Motor neuron (in vitro differentiated cells): ENCODE measurements around the gene CRB1. TPM values are rescaled to one million over a fixed set of nuclear protein-coding genes. Genes with fewer than 3 reads are reported as not detected.

Experiments
- ATAC-seq, 8 experiments: fragments of 200-7000 bp; cut with Tn5 transposase; replicated peaks in 6 of 8; 2 replicates each; pipeline ENCODE4 v1.8.0; 2021; ENCODE audit warnings: mild to moderate bottlenecking in 8 of 8, moderate library complexity in 8 of 8
- H3K27ac ChIP-seq, 2 donors: fragments of 250-450 bp; sonication (Bioruptor Pico); 2 replicates each; pipeline ENCODE4 v1.9.0; 2021; ENCODE audit warnings: antibody characterized with exemption in 2 of 2, mild to moderate bottlenecking in 2 of 2, moderate library complexity in 1 of 2
- H3K4me1 ChIP-seq, 2 donors: fragments of 250-450 bp; sonication (Bioruptor Pico); replicated peaks in 1 of 2; 2 replicates each; pipeline ENCODE4 v1.6.1; 2021; ENCODE audit warnings: antibody characterized with exemption in 2 of 2, mild to moderate bottlenecking in 2 of 2, moderate library complexity in 1 of 2
- H3K4me3 ChIP-seq, 5 donors: fragments of 250-450 bp; sonication (Bioruptor Pico); 2 replicates each; pipeline ENCODE4 v1.9.0; 2021; ENCODE audit warnings: antibody characterized with exemption in 5 of 5, mild to moderate bottlenecking in 5 of 5, moderate library complexity in 4 of 5
- WGBS, 10 experiments: fragments of 450-650 bp; shearing (Covaris generic); methylation state at CpG; one replicate each; pipeline ENCODE4 v1.0.0; 2022; 5-methylcytosine and 5-hydroxymethylcytosine counted together
- in situ Hi-C, 9 experiments: fragments of 400-800 bp; cut with MboI; loops; one replicate each; pipeline ENCODE4 v1.15.0; 2021; ENCODE audit warnings: low sequenced_read_pairs in 9 of 9, low pct_unique_long_range_greater_than_20kb in 2 of 9; ENCODE audit not compliant: unreplicated experiment in 9 of 9
- total RNA-seq, 8 experiments: library from RNA; unstranded; fragments of 300-600 nt; gene quantifications; 2 replicates each; pipeline versions ENCODE4 v1.2.3 to v1.2.4, GENCODE V29; 2022

Gene CRB1
- total RNA-seq = 10 to 100 TPM in 5 of 8 experiments, 1 to 10 TPM in 2, under 1 TPM in 1; 0.66 to 24.9 (median 14.2) TPM

DNA sequence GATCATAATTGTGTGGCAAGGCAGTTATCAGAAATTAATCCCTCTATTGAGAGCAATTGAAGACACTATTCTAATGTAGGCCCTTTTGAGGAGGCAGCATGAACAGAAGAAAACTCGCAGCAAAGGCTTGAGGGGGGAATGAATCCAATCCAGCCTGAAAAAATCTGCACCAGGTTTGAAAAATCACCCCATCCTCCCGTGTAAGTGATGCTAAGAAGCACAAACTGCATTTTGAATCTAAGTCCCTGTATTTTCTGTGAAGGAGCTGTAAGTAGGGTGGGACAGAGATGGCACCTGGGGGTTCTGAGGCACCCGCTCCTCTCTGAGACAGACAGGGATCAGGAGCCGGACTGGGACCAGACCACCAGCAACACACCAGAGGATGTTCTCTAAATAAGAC lies at the start of gene CRB1:
CRB1 (plus strand) TSS at position 241 of the 400 bp plus-strand sequence. CDS start 161 bp downstream, outside the sequence.
- Histone ChIP-seq H3K4me1 (peaks cover 4 to 12% of the 10 kb centered on the region in 2 donors), H3K4me3 (peak within 1 kb of the TSS; percentile 29 to 43 (median 37)), H3K27ac (no peak within 1 kb of the TSS)
- in situ Hi-C loops = no loop called here
- WGBS, 10 experiments = 3 to 70% (median 19%) methylated on average over 2 to 4 of the region's 4 CpGs; no CpG with 5 or more reads in 4 of the 10 experiments
- ATAC-seq = peak in 6 of 8 experiments; percentile 24 to 58 (median 50)

DNA sequence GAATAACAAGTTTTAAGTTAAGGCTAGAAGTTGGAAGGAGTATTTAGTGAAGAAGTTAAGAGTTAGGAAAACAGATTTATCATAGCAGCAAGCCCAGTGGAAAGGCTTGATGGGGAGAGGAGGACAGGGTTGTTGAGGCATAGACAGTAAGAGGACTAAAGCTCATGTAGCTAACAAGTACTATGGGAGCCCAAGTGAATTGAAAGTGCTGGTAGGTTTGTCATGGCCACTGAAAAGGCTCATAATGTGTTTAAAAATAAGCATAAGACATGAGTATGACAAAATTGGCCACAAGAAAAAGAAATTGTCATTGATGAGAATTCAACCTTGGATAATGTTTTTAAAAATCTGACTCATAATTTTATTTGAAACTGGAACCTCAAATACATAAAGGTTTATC lies 49.2 kb upstream of the CRB1 start:
- in situ Hi-C loops = no loop called here
- Histone ChIP-seq H3K27ac (no peak overlapping the region), H3K4me3 (no peak overlapping the region), H3K4me1 (no peaks in the 10 kb centered on the region)
- no peak for ATAC-seq

DNA sequence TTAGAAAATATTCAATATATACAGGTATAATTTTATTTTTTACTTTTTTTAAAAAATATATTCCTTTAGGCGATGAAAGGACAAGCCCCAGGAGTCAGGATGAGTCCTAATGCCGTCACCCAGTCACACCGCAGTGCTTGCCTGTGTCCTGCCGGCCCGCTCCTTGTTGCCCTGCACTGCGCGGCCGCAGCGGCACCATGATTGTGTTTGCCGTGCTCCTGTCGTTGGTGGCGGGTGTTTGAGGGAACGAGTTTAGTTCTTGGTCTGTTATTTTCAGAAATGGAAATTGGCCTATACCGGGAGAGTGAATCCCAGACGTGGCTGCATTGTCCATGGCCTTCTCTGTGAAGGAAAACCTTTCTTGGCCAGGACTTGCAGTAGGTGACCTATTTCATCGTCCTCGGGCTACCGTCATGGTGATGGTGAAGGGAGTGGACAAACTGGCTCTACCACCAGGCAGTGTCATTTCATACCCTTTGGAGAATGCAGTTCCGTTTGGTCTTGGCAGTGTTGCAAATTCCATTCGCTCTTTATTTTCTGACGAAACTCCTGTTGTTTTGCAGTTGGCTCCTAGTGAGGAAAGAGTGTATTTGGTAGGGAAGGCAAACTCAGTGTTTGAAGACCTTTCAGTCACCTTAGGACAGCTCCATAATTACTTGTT lies 45.9 kb upstream of the CRB1 start:
- H3K27ac ChIP-seq = no peak overlapping the region
- no peaks in the 10 kb centered on the region for H3K4me1 ChIP-seq
- WGBS, 10 experiments = 87 to 100% (median 96%) methylated on average over 1 to 20 of the region's 21 CpGs; no CpG with 5 or more reads in 1 of the 10 experiments
- in situ Hi-C loops = no loop called here
- ATAC-seq = no peak
- no peak overlapping the region for H3K4me3 ChIP-seq

- H3K4me1 ChIP-seq = no peaks in the 10 kb centered on the region
- no peak for ATAC-seq
- in situ Hi-C loops = no loop called here
- H3K4me3 ChIP-seq = no peak overlapping the region
- H3K27ac ChIP-seq = no peak overlapping the region
- 60 to 100% (median 95%) methylated on average over 1 to 2 of the region's 2 CpGs for WGBS, 10 experiments
These were observed 45.3 kb upstream of the CRB1 start for GRCh38 chr1:197222780-197223179.

GRCh38 chr1:197224160-197224559 lies 43.9 kb upstream of the CRB1 start:
- WGBS, 10 experiments = 0 to 100% (median 88%) methylated on average over 1 of the region's 1 CpG
- no peak overlapping the region for H3K27ac ChIP-seq
- ATAC-seq = peak in 1 of 8 experiments; percentile 39
- in situ Hi-C loops = no loop called here
- no peaks in the 10 kb centered on the region for H3K4me1 ChIP-seq
- no peak overlapping the region for H3K4me3 ChIP-seq

DNA sequence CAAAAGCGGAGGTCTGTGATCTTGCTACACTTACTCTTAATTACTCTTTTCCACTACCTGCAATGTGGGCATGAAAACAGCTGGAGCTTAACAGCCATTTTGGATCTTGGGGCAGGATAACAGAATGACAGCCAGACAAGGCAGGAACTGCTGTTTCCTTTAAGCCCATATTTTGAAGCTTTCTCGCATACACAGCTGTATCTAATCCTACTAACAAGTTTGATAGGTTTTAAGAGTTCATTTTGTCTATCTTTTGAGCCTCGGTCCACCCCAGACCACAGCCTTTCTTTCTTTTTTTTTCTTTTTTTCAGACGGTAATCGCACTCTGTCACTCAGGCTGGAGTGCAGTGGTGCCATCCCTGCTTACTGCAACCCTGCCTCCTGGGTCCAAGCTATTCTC lies 42.4 kb upstream of the CRB1 start:
- WGBS, 10 experiments = 40 to 100% (median 91%) methylated on average over 1 to 5 of the region's 5 CpGs; no CpG with 5 or more reads in 1 of the 10 experiments
- no peaks in the 10 kb centered on the region for H3K4me1 ChIP-seq
- in situ Hi-C loops = loop anchor here in 1 of 9 experiments (25.0 kb wide), 1 partner anchor 137 kb away; no protein-coding TSS in a partner anchor
- H3K27ac ChIP-seq = no peak overlapping the region
- no peak for ATAC-seq
- H3K4me3 ChIP-seq = no peak overlapping the region

- ATAC-seq = no peak
- in situ Hi-C loops = loop anchor here in 1 of 9 experiments (25.0 kb wide), 1 partner anchor 128 kb away; no protein-coding TSS in a partner anchor
- H3K4me3 ChIP-seq = no peak overlapping the region
These were observed 33.5 kb upstream of the CRB1 start for GRCh38 chr1:197234581-197234980.

GRCh38 chr1:197235355-197235754 lies 32.7 kb upstream of the CRB1 start:
- H3K27ac ChIP-seq = no peak overlapping the region
- WGBS, 10 experiments = 28 to 100% (median 94%) methylated on average over 1 to 2 of the region's 2 CpGs; no CpG with 5 or more reads in 3 of the 10 experiments
- in situ Hi-C loops = loop anchor here in 1 of 9 experiments (25.0 kb wide), 1 partner anchor 127 kb away; no protein-coding TSS in a partner anchor
- no peak overlapping the region for H3K4me3 ChIP-seq
- ATAC-seq = no peak
- no peaks in the 10 kb centered on the region for H3K4me1 ChIP-seq

More at GRCh38 chr1:197234581-197234980, 33.5 kb upstream of the CRB1 start:
- Histone ChIP-seq H3K27ac (no peak overlapping the region), H3K4me1 (no peaks in the 10 kb centered on the region)
- 83 to 100% (median 100%) methylated on average over 1 of the region's 1 CpG; no CpG with 5 or more reads in 3 of the 10 experiments for WGBS, 10 experiments

DNA sequence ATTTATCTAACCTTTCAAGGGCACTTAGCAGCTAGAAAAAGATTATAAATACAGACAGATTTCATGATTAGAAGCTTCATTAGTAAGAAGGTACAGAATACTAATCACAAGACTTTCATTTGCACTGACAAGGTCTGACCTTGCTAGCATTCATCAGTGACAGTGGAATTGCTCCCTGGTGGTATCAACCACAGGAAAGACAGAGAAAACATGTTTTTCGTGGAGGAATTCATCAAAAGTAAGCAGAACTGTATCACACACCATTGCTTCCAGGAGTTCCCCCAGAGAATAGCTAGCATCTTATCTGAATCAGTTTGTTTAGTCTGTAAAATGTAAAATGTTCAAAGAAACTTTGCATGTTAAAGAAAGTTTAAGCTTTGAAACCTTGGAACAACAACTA lies 20.6 kb upstream of the CRB1 start:
- H3K27ac ChIP-seq = no peak overlapping the region
- H3K4me1 ChIP-seq = peaks cover 3 to 16% of the 10 kb centered on the region in 2 donors
- H3K4me3 ChIP-seq = no peak overlapping the region
- in situ Hi-C loops = loop anchor here in 1 of 9 experiments (25.0 kb wide), 1 partner anchor 115 kb away; no protein-coding TSS in a partner anchor
- 0 to 29% (median 10%) methylated on average over 1 of the region's 1 CpG; no CpG with 5 or more reads in 1 of the 10 experiments for WGBS, 10 experiments
- peak in 5 of 8 experiments; percentile 60 to 98 (median 91) for ATAC-seq

GRCh38 chr1:197249324-197249723 lies 18.7 kb upstream of the CRB1 start:
- no peak for ATAC-seq
- Histone ChIP-seq H3K27ac (no peak overlapping the region), H3K4me3 (no peak overlapping the region), H3K4me1 (peaks cover 3 to 16% of the 10 kb centered on the region in 2 donors)
- in situ Hi-C loops = loop anchor here in 1 of 9 experiments (25.0 kb wide), 1 partner anchor 113 kb away; no protein-coding TSS in a partner anchor
- 20 to 100% (median 84%) methylated on average over 1 to 2 of the region's 2 CpGs for WGBS, 10 experiments

- WGBS, 10 experiments = 0 to 81% (median 51%) methylated on average over 1 to 2 of the region's 2 CpGs; no CpG with 5 or more reads in 2 of the 10 experiments
- H3K27ac ChIP-seq = no peak overlapping the region
- peaks cover 3 to 16% of the 10 kb centered on the region in 2 donors for H3K4me1 ChIP-seq
- no peak for ATAC-seq
- in situ Hi-C loops = no loop called here
- H3K4me3 ChIP-seq = no peak overlapping the region
These were observed 17.4 kb upstream of the CRB1 start for GRCh38 chr1:197250616-197251015.

DNA sequence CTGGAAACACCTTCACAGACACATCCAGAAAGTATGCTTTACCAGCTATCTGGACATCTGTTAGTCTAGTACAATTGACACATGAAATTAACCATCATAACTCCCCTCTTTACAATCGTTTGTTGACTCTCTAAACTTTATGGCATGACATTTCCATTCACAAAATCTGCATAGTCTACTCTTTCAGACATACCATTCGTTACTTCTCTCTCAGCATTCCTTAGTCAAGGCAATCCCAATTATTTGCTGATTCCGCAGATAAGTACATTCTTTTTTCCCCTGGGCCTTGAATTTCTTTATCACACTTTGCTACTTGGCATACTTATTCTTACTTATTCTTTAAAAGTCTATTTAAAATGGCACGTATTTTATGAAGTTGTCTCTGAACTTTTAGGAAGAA lies 15.1 kb upstream of the CRB1 start:
- H3K27ac ChIP-seq = no peak overlapping the region
- H3K4me3 ChIP-seq = no peak overlapping the region
- 35 to 96% (median 71%) methylated on average over 3 to 4 of the region's 4 CpGs for WGBS, 10 experiments
- ATAC-seq = peak in 2 of 8 experiments; percentile 31 to 77
- H3K4me1 ChIP-seq = peaks cover 0 to 2% of the 10 kb centered on the region in 2 donors
- in situ Hi-C loops = no loop called here

- Histone ChIP-seq H3K27ac (no peak overlapping the region), H3K4me3 (no peak overlapping the region), H3K4me1 (no peaks in the 10 kb centered on the region)
- in situ Hi-C loops = no loop called here
- ATAC-seq = no peak
- 0 to 100% (median 67%) methylated on average over 1 of the region's 1 CpG; no CpG with 5 or more reads in 1 of the 10 experiments for WGBS, 10 experiments
These were observed 13.2 kb upstream of the CRB1 start for GRCh38 chr1:197254866-197255265.
